ENCODE results near the gene ZNF136.

ZNF136 gene

GRCh38 chr19:12156223-12157058 lies 6.5 kb upstream of the ZNF136 start, which contains the start of gene ZNF625 (continued):
- TF ChIP-seq, protein P1, sequence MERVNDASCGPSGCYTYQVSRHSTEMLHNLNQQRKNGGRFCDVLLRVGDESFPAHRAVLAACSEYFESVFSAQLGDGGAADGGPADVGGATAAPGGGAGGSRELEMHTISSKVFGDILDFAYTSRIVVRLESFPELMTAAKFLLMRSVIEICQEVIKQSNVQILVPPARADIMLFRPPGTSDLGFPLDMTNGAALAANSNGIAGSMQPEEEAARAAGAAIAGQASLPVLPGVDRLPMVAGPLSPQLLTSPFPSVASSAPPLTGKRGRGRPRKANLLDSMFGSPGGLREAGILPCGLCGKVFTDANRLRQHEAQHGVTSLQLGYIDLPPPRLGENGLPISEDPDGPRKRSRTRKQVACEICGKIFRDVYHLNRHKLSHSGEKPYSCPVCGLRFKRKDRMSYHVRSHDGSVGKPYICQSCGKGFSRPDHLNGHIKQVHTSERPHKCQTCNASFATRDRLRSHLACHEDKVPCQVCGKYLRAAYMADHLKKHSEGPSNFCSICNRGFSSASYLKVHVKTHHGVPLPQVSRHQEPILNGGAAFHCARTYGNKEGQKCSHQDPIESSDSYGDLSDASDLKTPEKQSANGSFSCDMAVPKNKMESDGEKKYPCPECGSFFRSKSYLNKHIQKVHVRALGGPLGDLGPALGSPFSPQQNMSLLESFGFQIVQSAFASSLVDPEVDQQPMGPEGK (tag by site-specific recombination; IDR thresholded peaks at IDR 0.05) = peak; percentile 77
- TF ChIP-seq ZNF211 (tag by site-specific recombination; IDR thresholded peaks at IDR 0.05; ENCODE audit: low read depth) (no peak), SCRT1 (tag by site-specific recombination; IDR thresholded peaks at IDR 0.05; ENCODE audit: borderline replicate concordance) (no peak), ZNF518A (tag by site-specific recombination; conservative IDR thresholded peaks at IDR 0.05; ENCODE audit: low read depth) (peak; percentile 60), ZNF341 (tag by site-specific recombination; IDR thresholded peaks at IDR 0.05; ENCODE audit: low read depth) (peak; percentile 75), YY2 (tag by site-specific recombination; IDR thresholded peaks at IDR 0.05) (peak; percentile 64), ZSCAN16 (tag by site-specific recombination; IDR thresholded peaks at IDR 0.05) (no peak), ZNF558 (tag by site-specific recombination; IDR thresholded peaks at IDR 0.05) (peak; percentile 21; the same call in 1 of the 2 replicates), ZNF704 (tag by site-specific recombination; IDR thresholded peaks at IDR 0.05) (0 out of 2 replicates have a peak, but pooled peaks have one; percentile 22), SP7 (tag by site-specific recombination; IDR thresholded peaks at IDR 0.05) (peak; percentile 68), ZNF660 (tag by site-specific recombination; IDR thresholded peaks at IDR 0.05) (0 out of 2 replicates have a peak, but pooled peaks have one; percentile 26), SP2 (tag by site-specific recombination; IDR thresholded peaks at IDR 0.05) (peak; percentile 94), ZNF354C (tag by site-specific recombination; IDR thresholded peaks at IDR 0.05; ENCODE audit: borderline replicate concordance, low read depth) (no peak), ZNF169 (tag by site-specific recombination; IDR thresholded peaks at IDR 0.05) (0 out of 2 replicates have a peak, but pooled peaks have one; percentile 51), ZNF280D (tag by site-specific recombination; IDR thresholded peaks at IDR 0.05) (peak; percentile 11; the same call in 1 of the 2 replicates), ZNF140 (tag by site-specific recombination; IDR thresholded peaks at IDR 0.05) (no peak), KLF16 (tag by site-specific recombination; IDR thresholded peaks at IDR 0.05) (0 out of 2 replicates have a peak, but pooled peaks have one; percentile 73), KLF9 (tag by site-specific recombination; IDR thresholded peaks at IDR 0.05; ENCODE audit: low read depth) (peak; percentile 65), SCRT2 (tag by site-specific recombination; IDR thresholded peaks at IDR 0.05) (peak; percentile 62), ZNF501 (tag by site-specific recombination; IDR thresholded peaks at IDR 0.05) (peak; percentile 61; the same call in 1 of the 2 replicates), ZNF324 (tag by site-specific recombination; IDR thresholded peaks at IDR 0.05) (peak; percentile 58; the same call in 1 of the 2 replicates), ZNF366 (tag by site-specific recombination; conservative IDR thresholded peaks at IDR 0.05) (peak; percentile 86), PRDM6 (tag by site-specific recombination; IDR thresholded peaks at IDR 0.05) (no peak), GLI4 (tag by site-specific recombination; IDR thresholded peaks at IDR 0.05) (peak; percentile 68; the same call in 1 of the 2 replicates)
- TF ChIP-seq, protein P2, sequence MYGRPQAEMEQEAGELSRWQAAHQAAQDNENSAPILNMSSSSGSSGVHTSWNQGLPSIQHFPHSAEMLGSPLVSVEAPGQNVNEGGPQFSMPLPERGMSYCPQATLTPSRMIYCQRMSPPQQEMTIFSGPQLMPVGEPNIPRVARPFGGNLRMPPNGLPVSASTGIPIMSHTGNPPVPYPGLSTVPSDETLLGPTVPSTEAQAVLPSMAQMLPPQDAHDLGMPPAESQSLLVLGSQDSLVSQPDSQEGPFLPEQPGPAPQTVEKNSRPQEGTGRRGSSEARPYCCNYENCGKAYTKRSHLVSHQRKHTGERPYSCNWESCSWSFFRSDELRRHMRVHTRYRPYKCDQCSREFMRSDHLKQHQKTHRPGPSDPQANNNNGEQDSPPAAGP (tag by site-specific recombination; IDR thresholded peaks at IDR 0.05) = 0 out of 2 replicates have a peak, but pooled peaks have one; percentile 39

Data from HEK293 (cell line).